SK-N-MC (cell line): ENCODE results near the gene WDR27.
"Not testable (repeated sequence)": the region's sequence is repeated elsewhere in the genome, so short reads cannot be mapped to it uniquely, and the experiment has no call there.

Experiments used
- DNase-seq: peaks from one replicate; pipeline ENCODE4 v3.0.0-alpha.2; 2011; ENCODE audit warnings: low read depth, low spot score
- H3K27ac ChIP-seq: fragments of 200-600 bp; sonication (generic); 2 replicates; pipeline ENCODE4 v1.5.1; 2016; ENCODE audit warnings: mixed run types
- H3K36me3 ChIP-seq: fragments of 200-600 bp; sonication (generic); 2 replicates; pipeline ENCODE4 v1.6.1; 2017; ENCODE audit warnings: antibody characterized with exemption, low read length, mixed read lengths; ENCODE audit not compliant: insufficient read depth
- H3K4me3 ChIP-seq: fragments of 200-600 bp; sonication (generic); 2 replicates; pipeline ENCODE4 v1.5.1; 2016
- H3K9ac ChIP-seq: fragments of 200-600 bp; sonication (generic); 2 replicates; pipeline ENCODE4 v1.8.0; 2017; ENCODE audit warnings: mixed run types, mixed read lengths; ENCODE audit not compliant: insufficient read length
- H3K9me3 ChIP-seq: fragments of 200-600 bp; sonication (generic); 2 replicates; pipeline ENCODE4 v1.6.1; 2017; ENCODE audit warnings: low read depth, mild to moderate bottlenecking, antibody characterized with exemption, low read length, moderate library complexity, mixed read lengths
- EZH2 ChIP-seq: fragments of 200-600 bp; sonication (generic); IDR thresholded peaks from one replicate; pipeline ENCODE4 v1.6.1; 2017; ENCODE audit warnings: antibody characterized with exemption
- FOXP2 ChIP-seq: optimal IDR thresholded peaks from 2 replicates; pipeline ENCODE3; 2011; ENCODE audit warnings: mild to moderate bottlenecking, moderate library complexity; ENCODE audit not compliant: insufficient read depth; ENCODE audit errors: extremely low read length, control extremely low read depth
- POLR2AphosphoS5 ChIP-seq: IDR thresholded peaks from 2 replicates; pipeline ENCODE4 v1.6.1; 2012; ENCODE audit warnings: mild to moderate bottlenecking, low read depth, low read length, borderline replicate concordance

WDR27 gene

DNA sequence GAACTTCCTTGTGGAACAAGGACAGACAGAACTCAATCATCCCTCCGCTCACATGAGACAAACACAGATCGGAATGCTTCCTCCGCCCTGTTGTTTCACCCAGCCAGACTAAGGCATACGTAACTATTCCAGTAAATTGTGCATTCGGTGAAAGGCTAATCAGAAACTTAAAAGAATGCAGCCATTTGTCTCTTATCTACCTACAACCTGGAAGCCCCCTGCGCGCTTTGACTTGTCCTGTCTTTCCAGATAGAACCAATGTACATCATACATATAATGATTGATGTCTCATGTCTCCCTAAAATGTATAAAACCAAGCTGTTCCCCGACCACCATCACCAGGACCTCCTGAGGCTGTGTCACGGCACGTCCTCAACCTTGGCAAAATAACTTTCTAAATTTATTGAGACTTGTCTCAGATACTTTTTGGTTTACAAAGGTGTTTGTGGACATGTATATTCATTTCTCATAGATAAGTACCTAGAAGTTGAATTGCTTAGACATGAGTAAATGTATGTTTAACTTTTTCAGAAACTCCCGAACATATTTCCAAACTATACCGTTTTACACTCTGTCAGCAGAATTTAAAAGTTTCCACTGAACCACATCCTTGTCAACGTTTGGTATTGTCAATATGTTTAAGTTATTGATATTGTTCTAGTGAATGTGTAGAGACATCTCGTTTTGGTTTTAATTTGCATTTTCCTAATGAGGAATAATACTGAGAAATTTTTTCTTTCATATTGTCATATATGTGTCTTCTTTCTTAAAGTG, 250.6 kb downstream of the WDR27 start:
- no peak for TF ChIP-seq POLR2AphosphoS5
- no peaks in the 10 kb centered on the region for H3K9me3 ChIP-seq
- no peak for DNase-seq
- no peak overlapping the region for H3K27ac ChIP-seq
- no peak overlapping the region for H3K9ac ChIP-seq
- no peak overlapping the region for H3K4me3 ChIP-seq
- H3K36me3 ChIP-seq, result no peaks in the 10 kb centered on the region

GRCh38 chr6:169450097-169450496, 251.7 kb downstream of the WDR27 start:
- Histone ChIP-seq H3K4me3 (peak overlapping the region; percentile 44), H3K9ac (peak overlapping the region; percentile 39), H3K36me3 (no peaks in the 10 kb centered on the region), H3K9me3 (no peaks in the 10 kb centered on the region), H3K27ac (peak overlapping the region; percentile 14; the same call in 1 of the 2 replicates)
- TF ChIP-seq FOXP2 (no peak), EZH2 (no peak), POLR2AphosphoS5 (no peak)
- DNase-seq, result no peak

DNA sequence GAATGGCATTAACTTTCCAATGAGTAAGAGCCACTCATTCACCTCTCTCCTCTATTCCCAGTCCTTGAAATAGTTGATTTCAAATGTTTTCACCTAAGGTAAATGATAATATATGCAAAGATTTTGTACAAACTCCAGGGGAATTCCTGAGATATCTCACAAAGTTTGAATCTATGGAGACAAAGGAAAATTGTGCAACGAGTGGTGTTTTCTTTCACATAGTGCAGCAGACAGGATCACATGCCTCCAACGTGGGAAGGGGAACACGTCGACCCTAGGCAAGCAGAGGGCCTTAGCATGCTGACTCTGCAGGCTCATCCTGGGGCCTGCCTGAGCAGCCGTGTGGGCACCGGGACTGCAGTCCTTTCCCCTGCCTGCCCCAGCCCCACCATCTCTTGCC, 252.6 kb downstream of the WDR27 start:
- Histone ChIP-seq H3K4me3 (no peak overlapping the region), H3K9ac (no peak overlapping the region), H3K36me3 (no peaks in the 10 kb centered on the region), H3K9me3 (no peaks in the 10 kb centered on the region), H3K27ac (no peak overlapping the region)
- TF ChIP-seq EZH2 (no peak), FOXP2 (no peak), POLR2AphosphoS5 (no peak)
- DNase-seq, result no peak

- no peaks in the 10 kb centered on the region for H3K9me3 ChIP-seq
- H3K27ac ChIP-seq, result no peak overlapping the region
- TF ChIP-seq POLR2AphosphoS5, result no peak
- no peak for TF ChIP-seq FOXP2
- H3K36me3 ChIP-seq, result no peaks in the 10 kb centered on the region
- H3K4me3 ChIP-seq, result no peak overlapping the region
- H3K9ac ChIP-seq, result no peak overlapping the region
- DNase-seq, result no peak
These were observed 255.9 kb downstream of the WDR27 start for GRCh38 chr6:169445661-169446581.

- no peak for DNase-seq
- H3K4me3 ChIP-seq, result no peak overlapping the region
- no peak overlapping the region for H3K27ac ChIP-seq
- no peaks in the 10 kb centered on the region for H3K36me3 ChIP-seq
- H3K9me3 ChIP-seq, result no peaks in the 10 kb centered on the region
- TF ChIP-seq POLR2AphosphoS5 (no peak), FOXP2 (no peak), EZH2 (no peak)
- no peak overlapping the region for H3K9ac ChIP-seq
These were observed 256.6 kb downstream of the WDR27 start for GRCh38 chr6:169445227-169445626.

- TF ChIP-seq POLR2AphosphoS5, result no peak
- no peak for TF ChIP-seq FOXP2
- TF ChIP-seq EZH2, result no peak
- Histone ChIP-seq H3K4me3 (no peak overlapping the region), H3K27ac (no peak overlapping the region), H3K9ac (no peak overlapping the region), H3K9me3 (no peaks in the 10 kb centered on the region), H3K36me3 (no peaks in the 10 kb centered on the region)
- no peak for DNase-seq
These were observed 260.5 kb downstream of the WDR27 start for GRCh38 chr6:169441292-169441691.

DNA sequence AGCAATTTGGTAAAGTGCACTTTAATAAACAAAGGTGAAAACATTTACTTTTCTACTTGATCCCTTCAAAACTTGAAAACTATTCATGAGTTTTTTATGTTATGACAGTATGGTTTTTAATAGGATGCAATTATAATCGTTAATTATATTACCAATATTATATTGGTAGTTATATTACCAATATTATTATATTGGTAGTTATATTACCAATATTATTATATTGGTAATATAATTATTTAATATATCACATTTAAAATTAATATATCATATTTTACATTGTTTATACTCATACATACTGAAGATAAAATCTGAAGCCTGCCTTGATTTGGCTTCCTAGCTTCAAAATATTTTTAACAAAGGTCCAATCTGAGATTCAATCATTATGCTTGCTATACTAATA, 262.1 kb downstream of the WDR27 start:
- Histone ChIP-seq H3K4me3 (no peak overlapping the region), H3K9me3 (no peaks in the 10 kb centered on the region), H3K27ac (no peak overlapping the region), H3K9ac (no peak overlapping the region), H3K36me3 (no peaks in the 10 kb centered on the region)
- TF ChIP-seq FOXP2, result no peak
- no peak for TF ChIP-seq EZH2
- no peak for TF ChIP-seq POLR2AphosphoS5
- no peak for DNase-seq

DNA sequence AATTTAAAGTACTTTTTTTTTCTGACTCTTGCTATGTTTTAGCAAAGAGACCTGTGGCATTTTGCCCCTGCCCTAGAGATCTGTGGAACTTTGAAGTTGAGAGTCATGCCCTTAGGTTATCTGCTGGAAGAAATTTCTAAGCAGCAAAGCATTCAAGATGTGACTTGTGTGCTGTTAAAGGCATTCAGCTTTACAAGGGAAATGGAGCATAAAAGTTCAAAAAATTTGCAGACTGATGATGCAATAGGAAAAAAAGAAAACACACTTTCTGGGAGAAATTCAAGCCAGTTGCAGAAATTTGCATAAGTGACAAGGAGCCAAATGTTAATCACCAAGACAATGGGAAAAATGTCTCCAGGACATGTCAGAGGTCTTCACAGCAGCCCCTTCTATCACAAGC, 267.3 kb downstream of the WDR27 start:
- not testable (repeated sequence) for H3K4me3 ChIP-seq, H3K27ac ChIP-seq, DNase-seq, H3K9me3 ChIP-seq, H3K36me3 ChIP-seq, H3K9ac ChIP-seq

DNA sequence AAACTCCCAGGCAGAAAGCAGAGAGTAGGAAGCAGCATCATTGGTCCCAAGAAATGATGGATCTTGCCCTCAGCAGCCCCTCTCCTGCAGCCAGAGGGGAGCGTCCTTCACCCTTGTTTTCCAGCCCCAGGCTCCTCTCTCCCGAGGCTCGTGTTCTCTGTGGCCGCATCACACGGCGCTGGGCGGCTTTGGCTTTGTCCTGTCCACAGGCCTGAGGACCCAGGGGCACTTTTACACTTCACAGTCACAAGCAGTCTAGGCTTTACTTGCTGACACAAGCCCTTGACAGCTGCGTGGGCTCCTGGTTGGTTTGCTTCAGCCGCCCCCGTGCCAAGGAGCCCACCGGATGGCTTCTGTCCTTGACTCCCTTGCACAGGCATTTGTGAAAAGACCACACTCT, 272.8 kb downstream of the WDR27 start:
- TF ChIP-seq FOXP2 (no peak), EZH2 (no peak), POLR2AphosphoS5 (no peak)
- H3K4me3 ChIP-seq, result no peak overlapping the region
- no peak overlapping the region for H3K9ac ChIP-seq
- no peaks in the 10 kb centered on the region; the same call in 1 of the 2 replicates for H3K9me3 ChIP-seq
- no peak for DNase-seq
- H3K36me3 ChIP-seq, result no peaks in the 10 kb centered on the region
- H3K27ac ChIP-seq, result no peak overlapping the region
